Measurements from ENCODE around the gene F8.

DNA sequence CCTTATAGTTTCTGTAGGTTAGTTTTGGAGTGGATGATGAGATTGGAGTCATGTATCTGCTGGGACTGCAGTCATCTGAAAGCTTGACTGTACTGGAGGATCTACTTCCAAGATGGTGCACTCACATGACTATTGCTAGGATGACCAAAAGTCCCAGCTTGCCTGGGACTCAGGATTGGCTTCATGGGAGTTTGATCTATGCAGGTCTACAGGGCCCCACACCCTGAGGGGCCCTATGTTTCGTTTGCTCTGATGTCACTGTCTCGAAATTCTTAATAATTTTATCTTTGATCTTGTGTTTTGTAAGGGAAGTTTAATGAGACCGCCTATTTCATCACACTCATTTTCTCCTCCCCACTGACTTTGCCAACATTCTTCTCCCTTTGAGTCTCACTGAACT lies 188.0 kb downstream of the F8 start, which contains the start of gene SMIM9:
- no peak for TF ChIP-seq EZH2phosphoT487 (IDR thresholded peaks at IDR 0.05; ENCODE audit: insufficient read depth, low read depth)
- TF ChIP-seq EZH2 (IDR thresholded peaks at IDR 0.05; ENCODE audit: insufficient read depth, poor library complexity, severe bottlenecking): no peak
